Transverse colon (tissue), 4 donors: Measurements from ENCODE around the gene PTX4. TPM values are rescaled to one million over a fixed set of nuclear protein-coding genes. Genes with fewer than 3 reads are reported as not detected.
A peak's percentile ranks its signal among the peaks of the same experiment; 100 is the strongest.

ENCODE experiments used
- DNase-seq: peaks from one replicate; pipeline ENCODE4 v3.0.0-alpha.2; 2019
- H3K27ac ChIP-seq, 4 donors: fragments of 200-600 bp; sonication (generic); 2 replicates each; pipeline ENCODE4 v1.5.1; 2016 to 2018; ENCODE audit warnings: inconsistent platforms in 4 of 4
- H3K27me3 ChIP-seq: fragments of 200-600 bp; sonication (generic); 2 replicates; pipeline ENCODE4 v1.5.1; 2017; ENCODE audit warnings: inconsistent platforms
- H3K36me3 ChIP-seq, 4 donors: fragments of 200-600 bp; sonication (generic); 2 replicates each; pipeline ENCODE4 v1.5.1; 2017 to 2019; ENCODE audit warnings: inconsistent platforms in 4 of 4
- H3K4me1 ChIP-seq, 4 donors: fragments of 200-600 bp; sonication (generic); 2 replicates each; pipeline ENCODE4 v1.5.1; 2017 to 2020; ENCODE audit warnings: inconsistent platforms in 4 of 4
- H3K4me3 ChIP-seq, 4 donors: fragments of 200-600 bp; sonication (generic); 1 replicate in 1 of 4; 2 replicates in 3 of 4; pipeline versions ENCODE4 v1.5.1 to v1.6.1; 2017 to 2019; ENCODE audit warnings: inconsistent platforms in 4 of 4
- H3K9me3 ChIP-seq, 2 donors: fragments of 200-600 bp; sonication (generic); 2 replicates each; pipeline ENCODE4 v1.5.1; 2017 to 2019; ENCODE audit warnings: inconsistent platforms in 2 of 2
- CTCF ChIP-seq, 5 experiments: fragments of 200-600 bp in 3 of 5; fragments of 450-650 bp in 2 of 5; sonication (generic) in 3 of 5; IDR thresholded peaks; 1 replicate in 2 of 5; 2 replicates in 3 of 5; pipeline ENCODE4 v1.5.1; 2016 to 2017; ENCODE audit warnings: antibody characterized with exemption in 5 of 5, inconsistent platforms in 3 of 5, mild to moderate bottlenecking in 2 of 5, moderate library complexity in 1 of 5
- EP300 ChIP-seq: sonication (generic); formaldehyde crosslinking; IDR thresholded peaks from one replicate; pipeline ENCODE4 v1.6.1; 2017; ENCODE audit warnings: antibody characterized with exemption, low read depth
- POLR2A ChIP-seq: fragments of 450-650 bp; IDR thresholded peaks from one replicate; pipeline ENCODE4 v1.6.1; 2016; ENCODE audit warnings: antibody characterized with exemption, mild to moderate bottlenecking, moderate library complexity
- POLR2AphosphoS5 ChIP-seq, 3 donors: sonication (generic); formaldehyde crosslinking; IDR thresholded peaks; one replicate each; pipeline ENCODE4 v1.6.1; 2016; ENCODE audit warnings: antibody characterized with exemption in 3 of 3
- WGBS, 2 donors: methylation state at CpG; one replicate each; pipeline ENCODE4 v1.1.5; 2018; ENCODE audit warnings: low coverage in 1 of 2; 5-methylcytosine and 5-hydroxymethylcytosine counted together
- in situ Hi-C, 4 donors: fragments of 200-750 bp; cut with MboI; loops; one replicate each; pipeline versions ENCODE4 v1.15.0 to v1.15.1; 2017; ENCODE audit warnings: low sequenced_read_pairs in 3 of 4, low pct_ligation_motif_present in 1 of 4, low pct_unique_long_range_greater_than_20kb in 1 of 4
- intact Hi-C: fragments of 100-400 bp; cut with DNase I; formaldehyde crosslinking; loops from one replicate; pipeline ENCODE4 v1.15.1; 2023; ENCODE audit warnings: low total_unique reads
- total RNA-seq, 4 donors: library from RNA; depleted of rRNA; stranded (reverse); fragments of >200 nt; gene quantifications; one replicate each; pipeline ENCODE4 v1.1.0, GENCODE V29; 2016

PTX4 gene
- total RNA-seq, 4 donors from 2014 or later = not detected

DNA sequence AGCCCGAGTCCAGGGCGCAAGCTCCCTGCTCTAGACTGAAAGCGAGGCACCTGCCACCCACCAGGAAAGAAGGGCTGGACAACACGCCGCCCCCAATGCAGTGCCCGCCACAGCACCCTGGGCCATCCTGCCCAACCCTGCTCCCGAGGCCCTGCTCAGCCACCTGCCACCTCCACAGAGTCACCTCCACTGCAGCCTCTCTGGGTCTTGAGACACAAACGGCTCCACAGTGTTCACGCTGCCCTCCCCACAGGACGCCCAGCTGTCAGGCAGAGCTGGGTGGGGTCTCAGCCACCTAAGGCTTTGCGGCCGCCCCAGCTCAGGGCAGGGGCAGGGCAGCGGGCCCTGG is 23.2 kb downstream of the PTX4 start:
- in situ Hi-C loops (no loop called here), intact Hi-C loops (loop anchor here (1.0 kb wide), 1 partner anchor 203 kb away; no protein-coding TSS in a partner anchor)
- no peak for DNase-seq
- 94% methylated on average over 13 of the region's 13 CpGs; no CpG with 5 or more reads in 1 of the 2 donors for WGBS, 2 donors
- TF ChIP-seq POLR2AphosphoS5 (IDR thresholded peaks at IDR 0.05) (no peak), EP300 (no peak), POLR2A (no peak), CTCF (IDR thresholded peaks at IDR 0.05) (no peak)
- Histone ChIP-seq H3K36me3 (peaks cover 0 to 9% (median 0%) of the 10 kb centered on the region in 4 donors), H3K4me1 (peaks cover 0 to 8% (median 2%) of the 10 kb centered on the region in 4 donors), H3K27ac (no peak overlapping the region), H3K4me3 (no peak overlapping the region), H3K27me3 (no peaks in the 10 kb centered on the region), H3K9me3 (no peaks in the 10 kb centered on the region)

- no peak for DNase-seq
- no peak overlapping the region for H3K27ac ChIP-seq
- H3K4me3 ChIP-seq = no peak overlapping the region
- H3K4me1 ChIP-seq = peaks cover 0 to 4% (median 1%) of the 10 kb centered on the region in 4 donors
- in situ Hi-C loops (no loop called here), intact Hi-C loops (loop anchor here (1.0 kb wide), 1 partner anchor 203 kb away; no protein-coding TSS in a partner anchor)
- WGBS, 2 donors = 67 to 93% methylated on average over 1 to 33 of the region's 33 CpGs
- no peaks in the 10 kb centered on the region for H3K9me3 ChIP-seq
- H3K27me3 ChIP-seq = no peaks in the 10 kb centered on the region
- H3K36me3 ChIP-seq = peaks cover 0 to 10% (median 0%) of the 10 kb centered on the region in 4 donors
- no peak for TF ChIP-seq CTCF (IDR thresholded peaks at IDR 0.05)
- TF ChIP-seq POLR2A = no peak
- no peak for TF ChIP-seq POLR2AphosphoS5 (IDR thresholded peaks at IDR 0.05)
- no peak for TF ChIP-seq EP300
Observed at GRCh38 chr16:1464894-1465566, 23.7 kb downstream of the PTX4 start.

DNA sequence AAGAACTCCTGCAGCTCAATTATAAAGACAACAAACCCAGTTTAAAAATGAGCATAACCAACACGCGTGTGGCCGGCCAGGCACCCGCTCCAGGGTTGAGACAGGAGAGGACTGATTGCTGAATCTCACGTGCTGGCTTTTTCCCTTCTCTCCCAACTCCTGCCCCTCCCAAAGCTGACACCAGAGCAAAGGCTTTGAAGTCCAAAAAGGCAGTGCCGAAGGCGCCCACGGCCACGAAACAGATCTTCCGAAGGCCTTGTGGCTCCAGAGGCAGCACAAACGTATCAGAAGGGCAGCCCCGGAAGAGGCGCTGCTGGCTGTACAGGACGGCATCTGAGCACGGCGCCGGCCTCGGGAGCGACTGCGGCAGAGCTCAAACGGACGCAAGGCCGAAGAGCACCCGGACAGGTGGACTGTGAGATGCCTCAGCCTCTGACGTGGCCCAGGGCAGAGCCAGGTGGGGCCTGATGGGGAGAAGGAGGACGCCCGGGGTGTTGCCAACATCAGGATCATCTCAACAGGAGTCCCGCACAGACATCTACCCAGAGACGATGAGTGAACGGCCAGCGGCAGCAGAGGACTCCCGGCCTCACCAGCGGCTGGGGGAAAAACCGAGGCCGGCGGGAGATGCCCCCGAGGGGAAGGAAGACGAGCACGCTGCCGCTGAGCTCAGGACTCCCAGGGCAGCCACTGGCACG is 24.4 kb downstream of the PTX4 start:
- no peak for DNase-seq
- Histone ChIP-seq H3K9me3 (no peaks in the 10 kb centered on the region), H3K36me3 (peaks cover 0 to 10% (median 0%) of the 10 kb centered on the region in 4 donors), H3K4me1 (peaks cover 0 to 4% (median 0%) of the 10 kb centered on the region in 4 donors), H3K27ac (no peak overlapping the region), H3K27me3 (no peaks in the 10 kb centered on the region), H3K4me3 (no peak overlapping the region)
- TF ChIP-seq POLR2AphosphoS5 (IDR thresholded peaks at IDR 0.05) (no peak), EP300 (no peak), POLR2A (no peak), CTCF (IDR thresholded peaks at IDR 0.05) (no peak)
- intact Hi-C loops (no loop called here), in situ Hi-C loops (no loop called here)
- 92 to 93% methylated on average over 8 to 41 of the region's 41 CpGs for WGBS, 2 donors

- peak overlapping the region in 3 of 4 donors; percentile 38 to 60 (median 57) for H3K27ac ChIP-seq
- TF ChIP-seq CTCF (IDR thresholded peaks at IDR 0.05) (no peak), POLR2AphosphoS5 (IDR thresholded peaks at IDR 0.05) (no peak), EP300 (no peak), POLR2A (no peak)
- in situ Hi-C loops (no loop called here), intact Hi-C loops (no loop called here)
- peaks cover 0 to 4% (median 0%) of the 10 kb centered on the region in 4 donors for H3K4me1 ChIP-seq
- H3K36me3 ChIP-seq = peaks cover 0 to 10% (median 0%) of the 10 kb centered on the region in 4 donors
- 80 to 100% methylated on average over 4 to 24 of the region's 24 CpGs for WGBS, 2 donors
- H3K27me3 ChIP-seq = no peaks in the 10 kb centered on the region
- no peak overlapping the region for H3K4me3 ChIP-seq
- DNase-seq = no peak
- H3K9me3 ChIP-seq = no peaks in the 10 kb centered on the region
Observed at GRCh38 chr16:1461146-1461545, 27.6 kb downstream of the PTX4 start.
